Neural progenitor cell (in vitro differentiated cells): ENCODE measurements around the gene HOXA10.

Experiments
- EZH2phosphoT487 ChIP-seq: fragments of 200-600 bp; sonication (generic); IDR thresholded peaks from 2 replicates; pipeline ENCODE4 v1.6.1; 2017; ENCODE audit warnings: antibody characterized with exemption
- TF ChIP-seq, protein P1 (sequence below): fragments of 200-600 bp; sonication (generic); IDR thresholded peaks from 2 replicates; pipeline ENCODE4 v1.5.1; 2017; ENCODE audit warnings: antibody characterized with exemption, mild to moderate bottlenecking

DNA sequence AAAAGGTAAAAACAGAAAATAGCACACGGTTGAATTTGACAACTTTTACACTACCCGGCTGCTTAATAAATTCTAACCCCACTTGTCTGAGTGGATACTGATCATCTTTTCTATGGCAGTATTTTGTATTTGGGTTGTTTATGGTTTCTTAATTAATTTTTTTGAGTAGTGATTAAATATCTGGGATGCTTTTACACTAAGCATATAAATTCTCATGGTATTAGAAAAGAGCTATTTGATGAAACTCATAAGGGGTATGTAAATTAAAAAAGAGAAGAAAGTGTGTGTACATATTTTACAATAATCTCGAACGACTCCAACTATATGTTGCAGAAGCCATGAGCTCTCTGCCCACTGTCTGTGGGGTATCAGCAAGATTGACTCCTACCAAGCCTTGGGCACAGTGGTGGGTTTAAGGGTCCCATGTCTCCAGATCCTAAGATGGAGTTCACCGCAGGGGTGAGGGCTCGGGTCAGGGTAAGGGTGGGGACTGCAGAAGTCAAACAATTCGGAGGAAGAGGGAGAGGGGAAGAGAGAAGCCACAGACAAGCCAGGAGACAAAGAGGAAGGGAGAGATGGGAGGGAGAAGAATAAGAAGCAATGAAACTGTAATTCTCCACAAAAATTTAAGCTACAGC lies 33.3 kb upstream of the HOXA10 start:
- TF ChIP-seq, protein P1, sequence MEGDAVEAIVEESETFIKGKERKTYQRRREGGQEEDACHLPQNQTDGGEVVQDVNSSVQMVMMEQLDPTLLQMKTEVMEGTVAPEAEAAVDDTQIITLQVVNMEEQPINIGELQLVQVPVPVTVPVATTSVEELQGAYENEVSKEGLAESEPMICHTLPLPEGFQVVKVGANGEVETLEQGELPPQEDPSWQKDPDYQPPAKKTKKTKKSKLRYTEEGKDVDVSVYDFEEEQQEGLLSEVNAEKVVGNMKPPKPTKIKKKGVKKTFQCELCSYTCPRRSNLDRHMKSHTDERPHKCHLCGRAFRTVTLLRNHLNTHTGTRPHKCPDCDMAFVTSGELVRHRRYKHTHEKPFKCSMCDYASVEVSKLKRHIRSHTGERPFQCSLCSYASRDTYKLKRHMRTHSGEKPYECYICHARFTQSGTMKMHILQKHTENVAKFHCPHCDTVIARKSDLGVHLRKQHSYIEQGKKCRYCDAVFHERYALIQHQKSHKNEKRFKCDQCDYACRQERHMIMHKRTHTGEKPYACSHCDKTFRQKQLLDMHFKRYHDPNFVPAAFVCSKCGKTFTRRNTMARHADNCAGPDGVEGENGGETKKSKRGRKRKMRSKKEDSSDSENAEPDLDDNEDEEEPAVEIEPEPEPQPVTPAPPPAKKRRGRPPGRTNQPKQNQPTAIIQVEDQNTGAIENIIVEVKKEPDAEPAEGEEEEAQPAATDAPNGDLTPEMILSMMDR, result no peak
- TF ChIP-seq EZH2phosphoT487, result no peak
